Endothelial cell of umbilical vein (primary cell): ENCODE measurements around the gene POU2F3. TPM values are rescaled to one million over a fixed set of nuclear protein-coding genes. Genes with fewer than 3 reads are reported as not detected.

ENCODE experiments used
- BruUV-seq: library from RNA; stranded (reverse); fragments of 400-500 nt; replicated peaks from 2 replicates; lab custom pipeline; 2021; lab: Mats Ljungman, UMichigan
- CTCF ChIA-PET: fragments of 300-600, 350-600 bp; sonication (Branson Sonifier 250); formaldehyde crosslinking; loops from one replicate; lab custom pipeline; 2021; ENCODE audit warnings: antibody characterized with exemption, inconsistent platforms; lab: Charles Lee
- POLR2A ChIA-PET: fragments of 300-600, 350-600 bp; sonication (Branson Sonifier 250); formaldehyde crosslinking; loops from one replicate; lab custom pipeline; 2021; ENCODE audit warnings: antibody characterized with exemption, inconsistent platforms; lab: Charles Lee
- DNase-seq: peaks from one replicate; pipeline ENCODE4 v3.0.0-alpha.2; 2011; ENCODE audit warnings: low read depth, low spot score
- FAIRE-seq: peaks from 2 replicates; lab custom pipeline; 2011; peaks lifted over from hg19 to GRCh38; lab: Jason Lieb, UNC
- H2AFZ ChIP-seq: 2 replicates; pipeline ENCODE4 v1.6.0; 2012; ENCODE audit warnings: low read depth, low read length, control low read depth, inconsistent platforms
- H3K27ac ChIP-seq: 2 replicates; pipeline ENCODE4 v1.5.1; 2011; ENCODE audit warnings: low read depth, mild to moderate bottlenecking, control low read depth, low read length, moderate library complexity; ENCODE audit not compliant: insufficient read depth
- H3K27me3 ChIP-seq, 2 experiments: 2 replicates each; pipeline versions ENCODE4 v1.6.0 to v1.6.1; 2011; ENCODE audit warnings: low read length in 2 of 2, mixed read lengths in 1 of 2; ENCODE audit not compliant: control insufficient read depth in 2 of 2, insufficient read depth in 2 of 2
- H3K36me3 ChIP-seq, 2 experiments: 2 replicates in 1 of 2; 3 replicates in 1 of 2; pipeline ENCODE4 v1.5.1; 2011; ENCODE audit warnings: low read length in 2 of 2, mild to moderate bottlenecking in 1 of 2, moderate library complexity in 1 of 2; ENCODE audit not compliant: control insufficient read depth in 2 of 2, insufficient read depth in 2 of 2; ENCODE audit errors: extremely low read depth in 1 of 2
- H3K4me1 ChIP-seq: 3 replicates; pipeline ENCODE4 v1.5.1; 2011; ENCODE audit warnings: mild to moderate bottlenecking, low read length; ENCODE audit not compliant: control insufficient read depth, insufficient read depth; ENCODE audit errors: extremely low read depth
- H3K4me2 ChIP-seq: 2 replicates; pipeline ENCODE4 v1.6.1; 2011; ENCODE audit warnings: low read length, control low read depth, mixed read lengths; ENCODE audit not compliant: insufficient read depth
- H3K4me3 ChIP-seq, 3 experiments: fragments of 200-600 bp in 1 of 3; sonication (generic), shearing (Covaris generic) in 1 of 3; replicated peaks in 1 of 3; 2 replicates each; pipeline ENCODE4 v1.5.1; 2011 to 2016; ENCODE audit warnings: control low read depth in 3 of 3, low read length in 3 of 3, mild to moderate bottlenecking in 2 of 3, inconsistent platforms in 1 of 3, low read depth in 1 of 3, moderate library complexity in 1 of 3; ENCODE audit not compliant: insufficient read depth in 1 of 3
- H3K79me2 ChIP-seq: 2 replicates; pipeline ENCODE4 v1.6.0; 2012; ENCODE audit warnings: low read length, inconsistent platforms; ENCODE audit not compliant: control insufficient read depth, insufficient read depth
- H3K9ac ChIP-seq: replicated peaks from 2 replicates; pipeline ENCODE3; 2011; ENCODE audit warnings: low read length, control low read depth; ENCODE audit not compliant: insufficient read depth; ENCODE audit errors: extremely low read depth
- H3K9me1 ChIP-seq: replicated peaks from 3 replicates; pipeline ENCODE4 v1.6.0; 2011; ENCODE audit warnings: mild to moderate bottlenecking, low read length; ENCODE audit not compliant: control insufficient read depth, insufficient read depth; ENCODE audit errors: extremely low read depth
- H3K9me3 ChIP-seq: replicated peaks from 2 replicates; pipeline ENCODE4 v1.5.1; 2012; ENCODE audit warnings: low read length, inconsistent platforms; ENCODE audit not compliant: control insufficient read depth, insufficient read depth
- H4K20me1 ChIP-seq: replicated peaks from 2 replicates; pipeline ENCODE3; 2011; ENCODE audit warnings: mild to moderate bottlenecking, low read length; ENCODE audit not compliant: control insufficient read depth, insufficient read depth; ENCODE audit errors: extremely low read depth
- CTCF ChIP-seq, 2 donors: IDR thresholded peaks; 1 replicate in 1 of 2; 2 replicates in 1 of 2; pipeline ENCODE4 v1.5.1; 2011; ENCODE audit warnings: low read length in 2 of 2, mild to moderate bottlenecking in 2 of 2, moderate library complexity in 2 of 2, control low read depth in 1 of 2, inconsistent platforms in 1 of 2, low read depth in 1 of 2; ENCODE audit not compliant: insufficient read depth in 1 of 2; ENCODE audit errors: extremely low read depth in 1 of 2
- EZH2 ChIP-seq: IDR thresholded peaks from 2 replicates; pipeline ENCODE4 v1.6.1; 2012; ENCODE audit warnings: borderline replicate concordance, low read depth, mild to moderate bottlenecking, moderate library complexity, low read length, inconsistent platforms; ENCODE audit not compliant: severe bottlenecking
- FOS ChIP-seq: IDR thresholded peaks from 2 replicates; pipeline ENCODE4 v1.6.1; 2011; ENCODE audit warnings: mild to moderate bottlenecking, low read length, moderate library complexity, borderline replicate concordance; ENCODE audit not compliant: insufficient read depth
- GATA2 ChIP-seq: IDR thresholded peaks from 2 replicates; pipeline ENCODE4 v1.7.0; 2011; ENCODE audit warnings: low read depth, mild to moderate bottlenecking, moderate library complexity, mixed read lengths, low read length; ENCODE audit not compliant: insufficient read length, insufficient read depth
- JUN ChIP-seq: IDR thresholded peaks from 2 replicates; pipeline ENCODE4 v1.6.1; 2011; ENCODE audit warnings: borderline replicate concordance, low read depth; ENCODE audit not compliant: insufficient read length, insufficient read depth
- MAX ChIP-seq: IDR thresholded peaks from 2 replicates; pipeline ENCODE4 v1.6.1; 2011; ENCODE audit not compliant: insufficient read depth, insufficient read length
- MYC ChIP-seq: IDR thresholded peaks from one replicate; pipeline ENCODE4 v1.6.1; 2011; ENCODE audit warnings: mild to moderate bottlenecking, low read depth, low read length
- POLR2A ChIP-seq: IDR thresholded peaks from 2 replicates; pipeline ENCODE4 v1.6.1; 2012; ENCODE audit warnings: low read depth, mild to moderate bottlenecking, control low read depth, low read length
- POLR2AphosphoS5 ChIP-seq: IDR thresholded peaks from 2 replicates; pipeline ENCODE4 v1.6.1; 2012; ENCODE audit warnings: low read depth, mild to moderate bottlenecking, control low read depth, low read length, moderate library complexity; ENCODE audit not compliant: insufficient read depth
- dilution Hi-C: fragments of 300-500 bp; cut with MboI; formaldehyde crosslinking; loops from one replicate; pipeline ENCODE4 v1.15.0; 2019; ENCODE audit warnings: low sequenced_read_pairs; ENCODE audit not compliant: extremely low pct_ligation_motif_present
- intact Hi-C: fragments of 100-400 bp; cut with micrococcal nuclease; formaldehyde crosslinking; loops from one replicate; pipeline ENCODE4 v1.10.0; 2022
- polyA plus RNA-seq, 4 experiments: library from polyadenylated mRNA; depleted of rRNA in 3 of 4; stranded (reverse) in 3 of 4; unstranded in 1 of 4; fragments of >200 nt; gene quantifications; 2 replicates each; pipeline versions ENCODE4 v1.2.1 to v1.2.3, GENCODE V29; 2011 to 2012; ENCODE audit warnings: missing spikeins in 1 of 4
- total RNA-seq: library from RNA; stranded (reverse); gene quantifications from 2 replicates; pipeline ENCODE4 v1.2.3, GENCODE V29; 2021

The POU2F3 gene
- total and polyA plus RNA-seq, 2 donors (not counting 3 experiments of a cell fraction or from before 2014, with no cell fraction given): 0.06 TPM; not detected in 1

- no peaks in the 10 kb centered on the region for H4K20me1 ChIP-seq
- BruUV-seq: no TSS peak
- intact Hi-C loops: no loop called here
- dilution Hi-C loops: no loop called here
- H2AFZ ChIP-seq: no peak overlapping the region
- DNase-seq (no peak), FAIRE-seq (no peak)
- CTCF ChIA-PET: interaction anchor here (1.2 to 16.4 kb wide), 4 partner anchors 22 to 71 kb away, joined by 3 to 327 read pairs (median 112); no protein-coding TSS in a partner anchor
- H3K27ac ChIP-seq: no peak overlapping the region
- peaks cover 4% of the 10 kb centered on the region for H3K4me1 ChIP-seq
- H3K9ac ChIP-seq: no peak overlapping the region
- no peak overlapping the region for H3K4me3 ChIP-seq
- H3K79me2 ChIP-seq: no peaks in the 10 kb centered on the region
- H3K36me3 ChIP-seq: no peaks in the 10 kb centered on the region
- TF ChIP-seq MAX: no peak
- no peak for TF ChIP-seq GATA2
- no peak for TF ChIP-seq POLR2A
- TF ChIP-seq MYC: no peak
- TF ChIP-seq POLR2AphosphoS5: no peak
- TF ChIP-seq EZH2: no peak
- no peak for TF ChIP-seq FOS
- no peak for TF ChIP-seq JUN
- TF ChIP-seq CTCF (IDR thresholded peaks at IDR 0.05; ENCODE audit: extremely low read depth in 1 of 2, insufficient read depth in 1 of 2, low read depth in 1 of 2, low read length in 2 of 2): no peak
- H3K27me3 ChIP-seq: peaks cover 1 to 7% of the 10 kb centered on the region in 2 experiments
- no peaks in the 10 kb centered on the region for H3K9me1 ChIP-seq
- H3K4me2 ChIP-seq: no peak overlapping the region
- POLR2A ChIA-PET: no interaction called here
- no peaks in the 10 kb centered on the region for H3K9me3 ChIP-seq
Observed at GRCh38 chr11:120230433-120231071, 9.4 kb upstream of the POU2F3 start.
